C4-2B (cell line): ENCODE measurements around the gene LNPEP.
A peak's percentile ranks its signal among the peaks of the same experiment; 100 is the strongest.
"Not testable (repeated sequence)": the region's sequence is repeated elsewhere in the genome, so short reads cannot be mapped to it uniquely, and the experiment has no call there.

ENCODE experiments used
- H3K27ac ChIP-seq: fragments of 450-650 bp; 2 replicates; pipeline ENCODE4 v1.5.1; 2017
- ZFX ChIP-seq: fragments of 450-650 bp; IDR thresholded peaks from 2 replicates; pipeline ENCODE4 v1.6.1; 2017
- TF ChIP-seq, protein P1 (sequence below): fragments of 450-650 bp; conservative IDR thresholded peaks from 2 replicates; pipeline ENCODE4 v1.5.1; 2017; ENCODE audit warnings: mild to moderate bottlenecking

Gene LNPEP

GRCh38 chr5:96928931-96929708, 6.8 kb upstream of the LNPEP start:
- no peak for TF ChIP-seq ZFX
- TF ChIP-seq, protein P1, sequence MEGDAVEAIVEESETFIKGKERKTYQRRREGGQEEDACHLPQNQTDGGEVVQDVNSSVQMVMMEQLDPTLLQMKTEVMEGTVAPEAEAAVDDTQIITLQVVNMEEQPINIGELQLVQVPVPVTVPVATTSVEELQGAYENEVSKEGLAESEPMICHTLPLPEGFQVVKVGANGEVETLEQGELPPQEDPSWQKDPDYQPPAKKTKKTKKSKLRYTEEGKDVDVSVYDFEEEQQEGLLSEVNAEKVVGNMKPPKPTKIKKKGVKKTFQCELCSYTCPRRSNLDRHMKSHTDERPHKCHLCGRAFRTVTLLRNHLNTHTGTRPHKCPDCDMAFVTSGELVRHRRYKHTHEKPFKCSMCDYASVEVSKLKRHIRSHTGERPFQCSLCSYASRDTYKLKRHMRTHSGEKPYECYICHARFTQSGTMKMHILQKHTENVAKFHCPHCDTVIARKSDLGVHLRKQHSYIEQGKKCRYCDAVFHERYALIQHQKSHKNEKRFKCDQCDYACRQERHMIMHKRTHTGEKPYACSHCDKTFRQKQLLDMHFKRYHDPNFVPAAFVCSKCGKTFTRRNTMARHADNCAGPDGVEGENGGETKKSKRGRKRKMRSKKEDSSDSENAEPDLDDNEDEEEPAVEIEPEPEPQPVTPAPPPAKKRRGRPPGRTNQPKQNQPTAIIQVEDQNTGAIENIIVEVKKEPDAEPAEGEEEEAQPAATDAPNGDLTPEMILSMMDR: no peak
- H3K27ac ChIP-seq: no peak overlapping the region

- no peak for TF ChIP-seq ZFX
- TF ChIP-seq, protein P1: no peak
- no peak overlapping the region for H3K27ac ChIP-seq
Measured at GRCh38 chr5:96930058-96930457, 5.8 kb upstream of the LNPEP start.

GRCh38 chr5:96930589-96930988, 5.3 kb upstream of the LNPEP start:
- no peak for TF ChIP-seq ZFX
- TF ChIP-seq, protein P1: no peak
- no peak overlapping the region for H3K27ac ChIP-seq

DNA sequence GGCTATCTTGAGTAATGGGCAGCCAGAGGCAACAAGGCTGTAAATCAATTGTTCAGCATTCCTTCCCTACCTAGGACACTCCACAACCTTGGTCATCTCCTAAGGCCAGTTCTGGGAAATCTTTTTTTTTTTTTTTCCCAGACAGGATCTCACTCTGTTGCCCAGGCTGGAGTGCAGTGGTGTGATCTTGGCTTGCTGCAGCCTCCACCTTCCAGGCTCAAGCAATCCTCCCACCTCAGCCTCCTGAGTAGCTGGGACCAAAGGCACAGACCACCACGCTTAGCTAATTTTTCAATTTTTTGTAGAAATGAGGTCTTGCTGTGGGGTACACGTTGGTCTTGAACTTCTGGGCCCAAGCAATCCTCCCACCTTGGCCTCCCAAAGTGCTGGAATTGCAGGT, 4.8 kb upstream of the LNPEP start:
- H3K27ac ChIP-seq: not testable (repeated sequence)

DNA sequence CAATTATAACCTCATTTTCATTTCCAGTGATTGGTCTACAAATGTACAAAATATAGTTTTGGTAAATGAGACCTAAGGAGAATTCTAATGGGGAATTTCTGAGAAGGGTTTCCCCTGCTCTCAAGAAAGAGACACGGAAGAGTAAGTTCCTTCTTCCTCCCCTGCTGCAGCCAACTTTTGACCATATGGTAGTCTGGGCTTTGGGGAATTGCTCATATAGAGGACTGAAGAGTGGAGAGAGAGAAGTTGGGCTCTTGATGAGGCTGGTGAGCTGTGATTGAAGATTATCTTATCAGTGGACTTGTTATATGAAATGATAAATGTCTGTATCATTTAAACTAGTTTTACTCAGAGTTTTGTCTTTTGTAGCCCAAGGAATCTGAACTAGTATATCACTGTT, 4.3 kb upstream of the LNPEP start:
- TF ChIP-seq, protein P1: no peak
- TF ChIP-seq ZFX: no peak
- no peak overlapping the region for H3K27ac ChIP-seq

DNA sequence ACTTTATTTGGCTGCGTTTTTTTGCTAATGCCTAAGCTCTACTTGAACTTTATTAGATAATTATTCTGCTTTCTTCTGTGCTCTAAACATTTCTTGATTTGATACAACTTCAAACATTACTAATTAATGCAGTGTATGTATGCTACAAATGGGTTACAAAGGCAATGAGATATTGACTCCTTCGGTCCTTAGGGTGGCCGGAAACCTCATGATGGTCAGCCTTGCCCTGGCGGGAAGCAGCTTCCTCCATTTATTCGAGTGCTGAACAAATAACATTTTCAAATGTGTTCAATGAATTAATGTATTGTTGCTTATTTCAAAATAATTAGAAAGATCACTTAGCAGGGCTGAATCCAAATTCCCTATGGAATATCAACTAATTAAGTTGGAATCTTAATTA, 3.9 kb upstream of the LNPEP start:
- TF ChIP-seq, protein P1: no peak
- TF ChIP-seq ZFX: no peak
- no peak overlapping the region for H3K27ac ChIP-seq

DNA sequence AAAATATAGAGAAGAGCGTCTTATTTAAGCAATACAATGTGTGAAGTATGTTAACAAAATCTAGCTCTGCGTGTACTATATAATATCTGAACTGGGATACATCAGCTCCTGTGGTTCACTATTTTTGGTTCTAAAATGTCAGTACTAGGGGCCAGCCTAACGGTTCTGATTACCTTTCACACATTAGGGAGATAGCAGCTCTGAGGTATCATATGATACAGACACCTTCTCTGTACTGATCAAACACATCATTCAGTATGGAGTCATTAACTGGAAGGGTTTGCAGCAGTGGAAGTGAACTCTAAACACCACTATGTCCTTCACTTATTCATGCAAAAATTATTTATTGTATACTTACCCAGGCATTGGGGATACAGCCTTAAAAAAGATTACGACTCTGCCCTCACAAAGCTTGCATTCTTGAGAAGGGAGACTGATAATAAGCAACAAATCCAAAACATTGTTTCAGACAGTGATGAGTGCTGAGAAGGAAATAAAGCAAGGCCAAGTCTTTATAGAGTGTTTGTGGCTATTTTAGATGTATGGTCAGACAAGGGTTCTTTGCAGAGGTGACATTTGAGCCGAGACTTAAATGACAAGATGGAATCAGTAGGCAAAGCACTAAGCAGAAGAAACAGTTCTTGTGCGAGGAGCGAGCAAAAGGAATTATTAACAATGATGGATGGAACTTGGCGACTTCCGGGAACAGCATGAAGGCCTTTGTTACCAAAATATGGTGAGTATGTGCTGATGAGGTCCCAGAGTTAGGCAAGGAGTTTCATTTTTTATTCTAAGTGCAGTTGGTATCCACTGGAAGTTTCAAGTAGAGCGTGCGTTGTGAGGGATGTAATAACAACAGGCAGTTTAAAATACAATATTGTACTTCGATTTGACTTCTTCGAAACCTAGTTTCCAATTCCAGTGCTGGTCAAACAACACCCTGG, 1.8 kb upstream of the LNPEP start:
- TF ChIP-seq, protein P1: no peak
- no peak for TF ChIP-seq ZFX
- peak overlapping the region; percentile 92 for H3K27ac ChIP-seq
